ENCODE results near the gene PFN2. TPM values are rescaled to one million over a fixed set of nuclear protein-coding genes. Genes with fewer than 3 reads are reported as not detected.

Gene PFN2
- total RNA-seq, 1 donor from 2014 or later: 49.4 TPM

GRCh38 chr3:150005243-150006112, 34.8 kb upstream of the PFN2 start:
- TF ChIP-seq POLR2AphosphoS5 (IDR thresholded peaks at IDR 0.05; ENCODE audit: insufficient read depth in 1 of 2, low read depth in 1 of 2): no peak
- Histone ChIP-seq H3K27me3 (no peaks in the 10 kb centered on the region), H3K4me1 (no peaks in the 10 kb centered on the region), H3K27ac (no peak overlapping the region), H3K4me3 (no peak overlapping the region), H3K36me3 (no peaks in the 10 kb centered on the region), H3K9me3 (no peaks in the 10 kb centered on the region)
- intact Hi-C loops (cut with DNase I): no loop called here
- DNase-seq (ENCODE audit: extremely low spot score in 2 of 2): no peak

DNA sequence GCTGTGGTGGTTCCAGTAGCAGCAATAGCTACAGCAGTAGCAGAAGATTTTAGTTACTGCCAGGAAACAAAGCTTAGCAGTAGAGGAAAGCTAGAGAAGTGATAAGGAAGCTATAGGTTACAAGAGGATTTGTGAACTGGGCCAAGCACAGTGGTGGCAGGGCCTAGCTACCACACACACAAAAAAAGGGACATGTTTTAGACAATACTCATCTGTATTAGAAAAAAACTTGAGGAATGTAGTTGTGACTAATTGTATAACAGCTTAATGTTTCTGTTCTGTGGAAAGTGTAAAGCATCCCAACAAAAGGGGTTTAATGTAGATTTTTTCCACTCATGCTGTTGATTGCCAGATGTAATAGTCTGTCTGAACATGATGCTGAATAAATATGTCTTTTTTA, 29.9 kb upstream of the PFN2 start:
- intact Hi-C loops (cut with DNase I): no loop called here
- no peak for DNase-seq (ENCODE audit: extremely low spot score in 2 of 2)
- Histone ChIP-seq H3K4me3 (no peak overlapping the region), H3K9me3 (no peaks in the 10 kb centered on the region), H3K36me3 (no peaks in the 10 kb centered on the region), H3K27me3 (no peaks in the 10 kb centered on the region), H3K4me1 (no peaks in the 10 kb centered on the region), H3K27ac (no peak overlapping the region)
- TF ChIP-seq, protein P1, sequence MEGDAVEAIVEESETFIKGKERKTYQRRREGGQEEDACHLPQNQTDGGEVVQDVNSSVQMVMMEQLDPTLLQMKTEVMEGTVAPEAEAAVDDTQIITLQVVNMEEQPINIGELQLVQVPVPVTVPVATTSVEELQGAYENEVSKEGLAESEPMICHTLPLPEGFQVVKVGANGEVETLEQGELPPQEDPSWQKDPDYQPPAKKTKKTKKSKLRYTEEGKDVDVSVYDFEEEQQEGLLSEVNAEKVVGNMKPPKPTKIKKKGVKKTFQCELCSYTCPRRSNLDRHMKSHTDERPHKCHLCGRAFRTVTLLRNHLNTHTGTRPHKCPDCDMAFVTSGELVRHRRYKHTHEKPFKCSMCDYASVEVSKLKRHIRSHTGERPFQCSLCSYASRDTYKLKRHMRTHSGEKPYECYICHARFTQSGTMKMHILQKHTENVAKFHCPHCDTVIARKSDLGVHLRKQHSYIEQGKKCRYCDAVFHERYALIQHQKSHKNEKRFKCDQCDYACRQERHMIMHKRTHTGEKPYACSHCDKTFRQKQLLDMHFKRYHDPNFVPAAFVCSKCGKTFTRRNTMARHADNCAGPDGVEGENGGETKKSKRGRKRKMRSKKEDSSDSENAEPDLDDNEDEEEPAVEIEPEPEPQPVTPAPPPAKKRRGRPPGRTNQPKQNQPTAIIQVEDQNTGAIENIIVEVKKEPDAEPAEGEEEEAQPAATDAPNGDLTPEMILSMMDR (IDR thresholded peaks at IDR 0.05): no peak
- TF ChIP-seq POLR2A (IDR thresholded peaks at IDR 0.05) (no peak), POLR2AphosphoS5 (IDR thresholded peaks at IDR 0.05; ENCODE audit: insufficient read depth in 1 of 2, low read depth in 1 of 2) (no peak)

DNA sequence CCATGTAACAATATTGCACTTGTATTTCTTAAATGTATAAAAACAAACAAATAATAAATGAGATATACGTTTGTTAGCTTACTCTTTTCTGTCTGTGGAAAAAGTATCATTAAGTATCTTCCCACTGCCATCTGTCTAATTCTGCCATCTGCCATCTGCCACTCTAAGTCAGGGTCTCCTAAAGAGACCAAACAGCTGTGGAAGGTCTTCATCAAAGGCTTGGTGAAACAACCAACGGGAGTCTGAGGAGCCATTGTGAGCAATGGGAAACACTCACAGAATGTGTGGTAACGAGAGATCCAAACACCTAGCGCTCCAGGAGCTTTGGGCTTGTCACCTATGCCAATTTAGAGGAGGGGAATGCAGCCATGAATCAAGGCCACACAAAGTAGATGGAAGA, 28.7 kb upstream of the PFN2 start:
- intact Hi-C loops (cut with DNase I): no loop called here
- Histone ChIP-seq H3K27ac (no peak overlapping the region), H3K9me3 (no peaks in the 10 kb centered on the region), H3K4me3 (no peak overlapping the region), H3K27me3 (no peaks in the 10 kb centered on the region), H3K4me1 (no peaks in the 10 kb centered on the region), H3K36me3 (no peaks in the 10 kb centered on the region)
- TF ChIP-seq POLR2AphosphoS5 (IDR thresholded peaks at IDR 0.05; ENCODE audit: insufficient read depth in 1 of 2, low read depth in 1 of 2) (no peak), POLR2A (IDR thresholded peaks at IDR 0.05) (no peak)
- TF ChIP-seq, protein P1 (IDR thresholded peaks at IDR 0.05): no peak
- no peak for DNase-seq (ENCODE audit: extremely low spot score in 2 of 2)

DNA sequence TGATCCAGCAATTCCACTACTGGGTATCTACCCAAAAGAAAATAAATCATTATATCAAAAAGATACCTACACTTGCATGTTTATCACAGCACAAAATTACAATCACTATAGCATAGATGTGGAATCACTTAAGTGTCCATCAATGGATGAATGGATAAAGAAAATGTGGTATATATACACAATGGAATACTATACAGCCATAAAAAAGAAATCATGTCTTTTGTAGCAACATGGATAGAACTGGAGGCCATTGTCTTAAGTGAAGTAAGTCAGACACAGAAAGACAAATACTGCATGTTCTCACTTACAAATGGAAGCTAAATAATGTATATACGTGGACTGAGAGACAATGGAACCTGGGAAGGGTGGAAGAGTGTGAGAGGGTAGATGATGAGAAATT, 28.3 kb upstream of the PFN2 start:
- Histone ChIP-seq H3K36me3 (no peaks in the 10 kb centered on the region), H3K27ac (no peak overlapping the region), H3K27me3 (no peaks in the 10 kb centered on the region), H3K4me1 (no peaks in the 10 kb centered on the region), H3K9me3 (no peaks in the 10 kb centered on the region), H3K4me3 (no peak overlapping the region)
- TF ChIP-seq POLR2AphosphoS5 (IDR thresholded peaks at IDR 0.05; ENCODE audit: insufficient read depth in 1 of 2, low read depth in 1 of 2) (no peak), POLR2A (IDR thresholded peaks at IDR 0.05) (no peak)
- TF ChIP-seq, protein P1 (IDR thresholded peaks at IDR 0.05): no peak
- intact Hi-C loops (cut with DNase I): no loop called here
- DNase-seq (ENCODE audit: extremely low spot score in 2 of 2): no peak

- DNase-seq (ENCODE audit: extremely low spot score in 2 of 2): no peak
- intact Hi-C loops (cut with DNase I): no loop called here
- no peaks in the 10 kb centered on the region for H3K9me3 ChIP-seq
- H3K27me3 ChIP-seq: no peaks in the 10 kb centered on the region
- no peak overlapping the region for H3K4me3 ChIP-seq
- TF ChIP-seq POLR2AphosphoS5 (IDR thresholded peaks at IDR 0.05; ENCODE audit: insufficient read depth in 1 of 2, low read depth in 1 of 2): no peak
- TF ChIP-seq, protein P1 (IDR thresholded peaks at IDR 0.05): no peak
- no peak for TF ChIP-seq POLR2A (IDR thresholded peaks at IDR 0.05)
- no peak overlapping the region for H3K27ac ChIP-seq
- no peaks in the 10 kb centered on the region for H3K4me1 ChIP-seq
- H3K36me3 ChIP-seq: no peaks in the 10 kb centered on the region
These were observed 21.8 kb upstream of the PFN2 start for GRCh38 chr3:149992416-149993058.
